HEK293 (cell line): ENCODE measurements around the gene WDR1.

Experiments used
- CTCF ChIA-PET: fragments of 350-600 bp; formaldehyde crosslinking; extraction: SDS; loops from one replicate; lab custom pipeline; 2021; ENCODE audit warnings: antibody characterized with exemption; lab: Yijun Ruan, JAX
- POLR2A ChIA-PET: fragments of 300-600 bp; formaldehyde crosslinking; extraction: SDS; loops from one replicate; lab custom pipeline; 2020; ENCODE audit warnings: antibody characterized with exemption, inconsistent platforms; lab: Yijun Ruan, JAX
- H3K27ac ChIP-seq: fragments of 200-500 bp; sonication (Bioruptor generic); 2 replicates; pipeline ENCODE4 v1.5.1; 2014; ENCODE audit warnings: low read depth, low read length, control low read depth, inconsistent platforms; ENCODE audit errors: extremely low read depth
- H3K36me3 ChIP-seq, 2 experiments: fragments of 200-500 bp in 1 of 2; sonication (Bioruptor generic) in 1 of 2; 1 replicate in 1 of 2; 2 replicates in 1 of 2; pipeline ENCODE4 v1.5.1; 2014 to 2017; ENCODE audit warnings: inconsistent platforms in 2 of 2, low read length in 2 of 2; ENCODE audit not compliant: control insufficient read depth in 2 of 2, insufficient read depth in 1 of 2
- H3K4me1 ChIP-seq: fragments of 200-500 bp; sonication (Bioruptor generic); 2 replicates; pipeline ENCODE4 v1.5.1; 2014; ENCODE audit warnings: mild to moderate bottlenecking, low read length, inconsistent platforms; ENCODE audit not compliant: control insufficient read depth, insufficient read depth
- H3K4me3 ChIP-seq: 2 replicates; pipeline ENCODE4 v1.5.1; 2011; ENCODE audit warnings: low read depth, mild to moderate bottlenecking, control low read depth, low read length, moderate library complexity
- H3K9me3 ChIP-seq: fragments of 200-500 bp; sonication (Bioruptor generic); 2 replicates; pipeline ENCODE4 v1.5.1; 2014; ENCODE audit warnings: low read depth, low read length, inconsistent platforms; ENCODE audit not compliant: control insufficient read depth, insufficient read depth
- FEZF1 ChIP-seq: fragments of 450-650 bp; formaldehyde crosslinking; IDR thresholded peaks from 2 replicates; pipeline ENCODE4 v1.5.1; 2016; ENCODE audit warnings: missing biosample characterization, missing genetic modification characterization
- GLI2 ChIP-seq: fragments of 450-650 bp; formaldehyde crosslinking; IDR thresholded peaks from 2 replicates; pipeline ENCODE4; 2017; ENCODE audit warnings: missing biosample characterization, missing genetic modification characterization, low read depth, borderline replicate concordance
- HOXA7 ChIP-seq: sonication (generic); formaldehyde crosslinking; IDR thresholded peaks from 2 replicates; pipeline ENCODE4 v1.8.1; 2022; ENCODE audit warnings: missing genetic modification reagents, borderline replicate concordance
- KLF16 ChIP-seq: fragments of 450-650 bp; formaldehyde crosslinking; IDR thresholded peaks from 2 replicates; pipeline ENCODE4 v1.5.1; 2017; ENCODE audit warnings: missing biosample characterization, missing genetic modification characterization
- KLF8 ChIP-seq: fragments of 450-650 bp; formaldehyde crosslinking; IDR thresholded peaks from 2 replicates; pipeline ENCODE4 v1.5.1; 2016; ENCODE audit warnings: missing biosample characterization, missing genetic modification characterization
- TRIM28 ChIP-seq: IDR thresholded peaks from 2 replicates; pipeline ENCODE4 v1.6.1; 2011; ENCODE audit warnings: low read length, control low read depth, borderline replicate concordance
- ZIC2 ChIP-seq: fragments of 450-650 bp; formaldehyde crosslinking; IDR thresholded peaks from 2 replicates; pipeline ENCODE4 v1.5.1; 2016; ENCODE audit warnings: missing biosample characterization, missing genetic modification characterization
- ZNF10 ChIP-seq: fragments of 450-650 bp; formaldehyde crosslinking; IDR thresholded peaks from 2 replicates; pipeline ENCODE4 v1.5.1; 2017; ENCODE audit warnings: missing biosample characterization, missing genetic modification characterization
- ZNF112 ChIP-seq: fragments of 450-650 bp; formaldehyde crosslinking; IDR thresholded peaks from 2 replicates; pipeline ENCODE4 v1.5.0; 2017; ENCODE audit warnings: missing biosample characterization, missing genetic modification characterization
- ZNF169 ChIP-seq: fragments of 450-650 bp; formaldehyde crosslinking; IDR thresholded peaks from 2 replicates; pipeline ENCODE4 v1.5.1; 2016; ENCODE audit warnings: missing biosample characterization, missing genetic modification characterization
- ZNF324 ChIP-seq: fragments of 450-650 bp; formaldehyde crosslinking; IDR thresholded peaks from 2 replicates; pipeline ENCODE4 v1.5.1; 2016; ENCODE audit warnings: missing biosample characterization, missing genetic modification characterization
- ZNF341 ChIP-seq: fragments of 450-650 bp; formaldehyde crosslinking; IDR thresholded peaks from 2 replicates; pipeline ENCODE4; 2016; ENCODE audit warnings: low read depth, missing biosample characterization, missing genetic modification characterization
- ZNF354C ChIP-seq: fragments of 450-650 bp; formaldehyde crosslinking; IDR thresholded peaks from 2 replicates; pipeline ENCODE4 v1.5.1; 2016; ENCODE audit warnings: missing biosample characterization, missing genetic modification characterization, low read depth, borderline replicate concordance
- ZNF37A ChIP-seq: fragments of 450-650 bp; IDR thresholded peaks from 2 replicates; pipeline ENCODE4 v1.5.1; 2018; ENCODE audit warnings: missing biosample characterization, missing genetic modification characterization
- ZNF394 ChIP-seq: fragments of 450-650 bp; formaldehyde crosslinking; IDR thresholded peaks from 2 replicates; pipeline ENCODE4 v1.5.1; 2016; ENCODE audit warnings: missing biosample characterization, missing genetic modification characterization, mild to moderate bottlenecking, moderate library complexity, borderline replicate concordance
- ZNF404 ChIP-seq: fragments of 450-650 bp; formaldehyde crosslinking; IDR thresholded peaks from 2 replicates; pipeline ENCODE4 v1.5.1; 2017; ENCODE audit warnings: missing biosample characterization, missing genetic modification characterization
- ZNF501 ChIP-seq: fragments of 450-650 bp; formaldehyde crosslinking; IDR thresholded peaks from 2 replicates; pipeline ENCODE4 v1.5.1; 2016; ENCODE audit warnings: missing biosample characterization, missing genetic modification characterization
- ZNF510 ChIP-seq: fragments of 450-650 bp; formaldehyde crosslinking; IDR thresholded peaks from 2 replicates; pipeline ENCODE4 v1.5.1; 2018; ENCODE audit warnings: mild to moderate bottlenecking, missing genetic modification characterization, missing biosample characterization; ENCODE audit not compliant: insufficient replicate concordance
- ZNF530 ChIP-seq: fragments of 450-650 bp; formaldehyde crosslinking; IDR thresholded peaks from 2 replicates; pipeline ENCODE4 v1.5.1; 2016; ENCODE audit warnings: low read depth, missing biosample characterization, missing genetic modification characterization
- ZNF558 ChIP-seq: fragments of 450-650 bp; formaldehyde crosslinking; IDR thresholded peaks from 2 replicates; pipeline ENCODE4 v1.5.1; 2016; ENCODE audit warnings: missing biosample characterization, missing genetic modification characterization
- ZNF664 ChIP-seq: fragments of 450-650 bp; formaldehyde crosslinking; IDR thresholded peaks from 2 replicates; pipeline ENCODE4 v1.5.1; 2016; ENCODE audit warnings: missing biosample characterization, missing genetic modification characterization
- ZNF670 ChIP-seq: fragments of 450-650 bp; formaldehyde crosslinking; IDR thresholded peaks from 2 replicates; pipeline ENCODE4 v1.5.1; 2016; ENCODE audit warnings: missing biosample characterization, missing genetic modification characterization, low read depth
- ZNF791 ChIP-seq: fragments of 450-650 bp; formaldehyde crosslinking; IDR thresholded peaks from 2 replicates; pipeline ENCODE4 v1.5.1; 2016; ENCODE audit warnings: missing biosample characterization, missing genetic modification characterization
- TF ChIP-seq, protein P1 (sequence below): fragments of 450-650 bp; IDR thresholded peaks from 2 replicates; pipeline ENCODE4 v1.5.1; 2018; ENCODE audit warnings: missing biosample characterization, missing genetic modification characterization
- TF ChIP-seq, protein P2 (sequence below): fragments of 450-650 bp; formaldehyde crosslinking; IDR thresholded peaks from 2 replicates; pipeline ENCODE4 v1.5.1; 2016; ENCODE audit warnings: missing biosample characterization, missing genetic modification characterization
- TF ChIP-seq, protein P3 (sequence below): fragments of 450-650 bp; formaldehyde crosslinking; IDR thresholded peaks from 2 replicates; pipeline ENCODE4 v1.5.1; 2016; ENCODE audit warnings: missing biosample characterization, missing genetic modification characterization
- TF ChIP-seq, protein P4 (sequence below): fragments of 450-650 bp; formaldehyde crosslinking; IDR thresholded peaks from 2 replicates; pipeline ENCODE4 v1.5.1; 2016; ENCODE audit warnings: missing biosample characterization, missing genetic modification characterization, low read depth
- TF ChIP-seq, protein P5 (sequence below): fragments of 450-650 bp; formaldehyde crosslinking; IDR thresholded peaks from 2 replicates; pipeline ENCODE4 v1.5.1; 2017; ENCODE audit warnings: missing biosample characterization, missing genetic modification characterization
- TF ChIP-seq, protein P6 (sequence below): fragments of 450-650 bp; formaldehyde crosslinking; IDR thresholded peaks from 2 replicates; pipeline ENCODE4 v1.5.1; 2016; ENCODE audit warnings: missing biosample characterization, missing genetic modification characterization

Gene WDR1

DNA sequence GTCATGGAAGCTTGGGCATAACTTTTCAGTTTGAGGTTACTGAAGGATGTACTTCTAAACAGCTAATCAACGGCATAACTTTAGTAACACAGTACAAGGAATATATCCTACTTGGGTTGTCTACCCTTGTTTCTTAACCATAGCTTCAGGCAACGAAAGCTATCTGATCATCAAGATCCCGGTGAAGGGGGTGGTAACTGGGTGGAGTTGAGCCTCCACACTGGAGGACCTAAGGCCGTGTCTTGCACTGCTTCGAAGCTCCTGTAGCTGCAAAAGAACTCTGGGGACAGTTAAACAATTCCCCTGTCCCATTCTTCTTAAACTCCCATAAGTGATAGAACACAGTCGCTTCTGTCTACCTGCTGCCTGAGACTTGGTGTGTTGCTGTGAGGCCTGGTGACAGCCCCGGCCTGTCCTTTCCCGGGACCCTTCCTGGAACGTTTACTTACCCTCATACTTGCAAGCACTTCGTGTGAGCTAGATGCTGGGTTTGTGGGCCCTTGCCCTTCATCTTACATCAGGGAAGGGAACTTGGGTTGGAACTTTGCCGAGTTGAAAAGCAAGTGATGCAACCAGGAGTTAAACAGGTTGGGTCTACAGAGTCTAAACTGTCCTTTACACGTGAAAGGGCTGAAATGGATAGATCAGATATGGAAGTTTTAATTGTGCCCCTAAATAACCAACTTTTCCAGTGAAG lies 5.8 kb upstream of the WDR1 start:
- ChIA-PET POLR2A (no interaction called here), CTCF (no interaction called here)

DNA sequence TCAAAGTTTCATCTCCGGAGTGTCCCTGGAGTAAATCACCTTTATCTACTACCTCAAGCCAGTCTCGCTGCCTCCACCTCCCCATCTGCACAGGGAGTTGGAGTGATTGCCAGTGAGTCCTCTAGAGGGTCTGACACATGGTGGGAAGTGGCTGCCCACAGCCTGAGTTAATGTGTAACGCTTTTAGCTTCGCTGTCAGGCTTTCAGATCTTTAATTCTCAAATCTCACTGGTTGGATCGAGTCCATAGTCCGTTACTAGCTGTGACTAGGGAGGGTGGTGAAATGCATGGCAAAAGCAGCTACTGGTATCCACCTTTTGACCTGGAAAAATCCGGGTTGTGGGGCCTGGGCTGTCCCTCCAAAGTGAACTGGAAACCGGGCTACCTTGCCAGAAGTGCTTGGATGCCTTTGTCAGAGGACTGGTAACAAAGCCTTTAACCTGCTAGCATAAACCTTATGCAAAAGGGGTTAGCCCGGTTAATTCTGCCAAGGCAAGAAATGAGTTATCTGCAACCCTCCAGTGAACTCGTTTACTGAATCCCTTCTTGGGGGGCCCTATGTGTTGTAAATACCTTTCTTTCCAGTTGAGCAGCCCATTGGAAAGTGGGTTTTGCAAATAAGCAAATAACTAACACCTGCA lies 5.1 kb upstream of the WDR1 start:
- Histone ChIP-seq H3K36me3 (no peaks in the 10 kb centered on the region), H3K27ac (no peak overlapping the region), H3K9me3 (no peaks in the 10 kb centered on the region), H3K4me1 (no peaks in the 10 kb centered on the region), H3K4me3 (no peak overlapping the region)
- ChIA-PET CTCF (no interaction called here), POLR2A (no interaction called here)
- no peak for TF ChIP-seq TRIM28
- TF ChIP-seq, protein P1, sequence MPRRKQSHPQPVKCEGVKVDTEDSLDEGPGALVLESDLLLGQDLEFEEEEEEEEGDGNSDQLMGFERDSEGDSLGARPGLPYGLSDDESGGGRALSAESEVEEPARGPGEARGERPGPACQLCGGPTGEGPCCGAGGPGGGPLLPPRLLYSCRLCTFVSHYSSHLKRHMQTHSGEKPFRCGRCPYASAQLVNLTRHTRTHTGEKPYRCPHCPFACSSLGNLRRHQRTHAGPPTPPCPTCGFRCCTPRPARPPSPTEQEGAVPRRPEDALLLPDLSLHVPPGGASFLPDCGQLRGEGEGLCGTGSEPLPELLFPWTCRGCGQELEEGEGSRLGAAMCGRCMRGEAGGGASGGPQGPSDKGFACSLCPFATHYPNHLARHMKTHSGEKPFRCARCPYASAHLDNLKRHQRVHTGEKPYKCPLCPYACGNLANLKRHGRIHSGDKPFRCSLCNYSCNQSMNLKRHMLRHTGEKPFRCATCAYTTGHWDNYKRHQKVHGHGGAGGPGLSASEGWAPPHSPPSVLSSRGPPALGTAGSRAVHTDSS: no peak
- no peak for TF ChIP-seq ZNF341 (tag by site-specific recombination)
- TF ChIP-seq ZNF530: no peak
- TF ChIP-seq HOXA7: no peak
- no peak for TF ChIP-seq ZIC2 (tag by site-specific recombination)
- TF ChIP-seq KLF8 (tag by site-specific recombination): no peak
- no peak for TF ChIP-seq ZNF37A (tag by site-specific recombination)
- no peak for TF ChIP-seq ZNF501 (tag by site-specific recombination)
- TF ChIP-seq, protein P2, sequence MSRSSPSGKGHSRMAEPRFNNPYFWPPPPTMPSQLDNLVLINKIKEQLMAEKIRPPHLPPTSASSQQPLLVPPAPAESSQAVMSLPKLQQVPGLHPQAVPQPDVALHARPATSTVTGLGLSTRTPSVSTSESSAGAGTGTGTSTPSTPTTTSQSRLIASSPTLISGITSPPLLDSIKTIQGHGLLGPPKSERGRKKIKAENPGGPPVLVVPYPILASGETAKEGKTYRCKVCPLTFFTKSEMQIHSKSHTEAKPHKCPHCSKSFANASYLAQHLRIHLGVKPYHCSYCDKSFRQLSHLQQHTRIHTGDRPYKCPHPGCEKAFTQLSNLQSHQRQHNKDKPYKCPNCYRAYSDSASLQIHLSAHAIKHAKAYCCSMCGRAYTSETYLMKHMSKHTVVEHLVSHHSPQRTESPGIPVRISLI: no peak
- TF ChIP-seq, protein P3, sequence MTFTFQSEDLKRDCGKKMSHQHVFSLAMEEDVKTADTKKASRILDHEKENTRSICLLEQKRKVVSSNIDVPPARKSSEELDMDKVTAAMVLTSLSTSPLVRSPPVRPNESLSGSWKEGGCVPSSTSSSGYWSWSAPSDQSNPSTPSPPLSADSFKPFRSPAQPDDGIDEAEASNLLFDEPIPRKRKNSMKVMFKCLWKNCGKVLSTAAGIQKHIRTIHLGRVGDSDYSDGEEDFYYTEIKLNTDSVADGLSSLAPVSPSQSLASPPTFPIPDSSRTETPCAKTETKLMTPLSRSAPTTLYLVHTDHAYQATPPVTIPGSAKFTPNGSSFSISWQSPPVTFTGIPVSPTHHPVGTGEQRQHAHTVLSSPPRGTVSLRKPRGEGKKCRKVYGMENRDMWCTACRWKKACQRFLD (tag by site-specific recombination): no peak
- no peak for TF ChIP-seq GLI2 (tag by site-specific recombination)
- TF ChIP-seq ZNF394 (tag by site-specific recombination): no peak
- TF ChIP-seq ZNF664 (tag by site-specific recombination): no peak

More for the DNA sequence above, 5.8 kb upstream of the WDR1 start:
- H3K9me3 ChIP-seq: no peaks in the 10 kb centered on the region
- no peak overlapping the region for H3K27ac ChIP-seq
- H3K4me3 ChIP-seq: no peak overlapping the region
- TF ChIP-seq ZNF510 (tag by site-specific recombination) (no peak), ZNF354C (tag by site-specific recombination) (no peak), ZNF169 (no peak), ZNF112 (tag by site-specific recombination) (no peak), ZNF558 (tag by site-specific recombination) (no peak), ZNF324 (no peak), ZNF404 (tag by site-specific recombination) (no peak), ZNF791 (no peak), FEZF1 (tag by site-specific recombination) (no peak), KLF16 (tag by site-specific recombination) (no peak), ZNF670 (tag by site-specific recombination) (no peak), ZNF10 (tag by site-specific recombination) (no peak)
- TF ChIP-seq, protein P4, sequence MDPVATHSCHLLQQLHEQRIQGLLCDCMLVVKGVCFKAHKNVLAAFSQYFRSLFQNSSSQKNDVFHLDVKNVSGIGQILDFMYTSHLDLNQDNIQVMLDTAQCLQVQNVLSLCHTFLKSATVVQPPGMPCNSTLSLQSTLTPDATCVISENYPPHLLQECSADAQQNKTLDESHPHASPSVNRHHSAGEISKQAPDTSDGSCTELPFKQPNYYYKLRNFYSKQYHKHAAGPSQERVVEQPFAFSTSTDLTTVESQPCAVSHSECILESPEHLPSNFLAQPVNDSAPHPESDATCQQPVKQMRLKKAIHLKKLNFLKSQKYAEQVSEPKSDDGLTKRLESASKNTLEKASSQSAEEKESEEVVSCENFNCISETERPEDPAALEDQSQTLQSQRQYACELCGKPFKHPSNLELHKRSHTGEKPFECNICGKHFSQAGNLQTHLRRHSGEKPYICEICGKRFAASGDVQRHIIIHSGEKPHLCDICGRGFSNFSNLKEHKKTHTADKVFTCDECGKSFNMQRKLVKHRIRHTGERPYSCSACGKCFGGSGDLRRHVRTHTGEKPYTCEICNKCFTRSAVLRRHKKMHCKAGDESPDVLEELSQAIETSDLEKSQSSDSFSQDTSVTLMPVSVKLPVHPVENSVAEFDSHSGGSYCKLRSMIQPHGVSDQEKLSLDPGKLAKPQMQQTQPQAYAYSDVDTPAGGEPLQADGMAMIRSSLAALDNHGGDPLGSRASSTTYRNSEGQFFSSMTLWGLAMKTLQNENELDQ (tag by site-specific recombination): no peak
- TF ChIP-seq, protein P5, sequence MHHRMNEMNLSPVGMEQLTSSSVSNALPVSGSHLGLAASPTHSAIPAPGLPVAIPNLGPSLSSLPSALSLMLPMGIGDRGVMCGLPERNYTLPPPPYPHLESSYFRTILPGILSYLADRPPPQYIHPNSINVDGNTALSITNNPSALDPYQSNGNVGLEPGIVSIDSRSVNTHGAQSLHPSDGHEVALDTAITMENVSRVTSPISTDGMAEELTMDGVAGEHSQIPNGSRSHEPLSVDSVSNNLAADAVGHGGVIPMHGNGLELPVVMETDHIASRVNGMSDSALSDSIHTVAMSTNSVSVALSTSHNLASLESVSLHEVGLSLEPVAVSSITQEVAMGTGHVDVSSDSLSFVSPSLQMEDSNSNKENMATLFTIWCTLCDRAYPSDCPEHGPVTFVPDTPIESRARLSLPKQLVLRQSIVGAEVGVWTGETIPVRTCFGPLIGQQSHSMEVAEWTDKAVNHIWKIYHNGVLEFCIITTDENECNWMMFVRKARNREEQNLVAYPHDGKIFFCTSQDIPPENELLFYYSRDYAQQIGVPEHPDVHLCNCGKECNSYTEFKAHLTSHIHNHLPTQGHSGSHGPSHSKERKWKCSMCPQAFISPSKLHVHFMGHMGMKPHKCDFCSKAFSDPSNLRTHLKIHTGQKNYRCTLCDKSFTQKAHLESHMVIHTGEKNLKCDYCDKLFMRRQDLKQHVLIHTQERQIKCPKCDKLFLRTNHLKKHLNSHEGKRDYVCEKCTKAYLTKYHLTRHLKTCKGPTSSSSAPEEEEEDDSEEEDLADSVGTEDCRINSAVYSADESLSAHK (tag by site-specific recombination): no peak
- TF ChIP-seq, protein P6, sequence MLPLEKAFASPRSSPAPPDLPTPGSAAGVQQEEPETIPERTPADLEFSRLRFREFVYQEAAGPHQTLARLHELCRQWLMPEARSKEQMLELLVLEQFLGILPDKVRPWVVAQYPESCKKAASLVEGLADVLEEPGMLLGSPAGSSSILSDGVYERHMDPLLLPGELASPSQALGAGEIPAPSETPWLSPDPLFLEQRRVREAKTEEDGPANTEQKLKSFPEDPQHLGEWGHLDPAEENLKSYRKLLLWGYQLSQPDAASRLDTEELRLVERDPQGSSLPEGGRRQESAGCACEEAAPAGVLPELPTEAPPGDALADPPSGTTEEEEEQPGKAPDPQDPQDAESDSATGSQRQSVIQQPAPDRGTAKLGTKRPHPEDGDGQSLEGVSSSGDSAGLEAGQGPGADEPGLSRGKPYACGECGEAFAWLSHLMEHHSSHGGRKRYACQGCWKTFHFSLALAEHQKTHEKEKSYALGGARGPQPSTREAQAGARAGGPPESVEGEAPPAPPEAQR (tag by site-specific recombination): no peak
- no peaks in the 10 kb centered on the region for H3K36me3 ChIP-seq
- H3K4me1 ChIP-seq: no peaks in the 10 kb centered on the region
